NCI-H2196 treated with DMSO at 0.1 percent for 48 hours (cell line): Measurements from ENCODE around the gene TMEM106C.

Source experiments
- DNase-seq: peaks from one replicate; lab custom pipeline; 2025; ENCODE audit not compliant: unreplicated experiment; lab: John Stamatoyannopoulos, UW

The TMEM106C gene

DNA sequence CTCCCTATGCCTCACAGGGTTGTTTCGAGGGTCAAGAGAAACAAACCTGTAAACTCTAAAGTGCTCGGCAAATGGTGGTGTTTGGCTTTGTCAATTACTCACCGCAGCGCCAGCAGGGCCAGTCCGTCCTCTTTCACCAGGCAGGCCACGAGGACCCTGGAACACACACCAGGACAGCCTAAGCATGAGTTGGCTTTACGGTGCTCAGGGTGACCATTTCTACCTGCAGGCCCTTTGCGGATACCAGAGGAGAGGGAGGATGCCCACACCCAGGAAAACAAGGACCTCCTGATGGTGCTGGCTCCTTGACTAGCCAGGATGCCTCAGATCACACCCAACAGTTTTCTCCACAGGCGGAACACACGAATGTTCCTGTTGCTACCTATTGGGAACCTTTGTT is 29.4 kb downstream of the TMEM106C start:
- no peak for DNase-seq

DNA sequence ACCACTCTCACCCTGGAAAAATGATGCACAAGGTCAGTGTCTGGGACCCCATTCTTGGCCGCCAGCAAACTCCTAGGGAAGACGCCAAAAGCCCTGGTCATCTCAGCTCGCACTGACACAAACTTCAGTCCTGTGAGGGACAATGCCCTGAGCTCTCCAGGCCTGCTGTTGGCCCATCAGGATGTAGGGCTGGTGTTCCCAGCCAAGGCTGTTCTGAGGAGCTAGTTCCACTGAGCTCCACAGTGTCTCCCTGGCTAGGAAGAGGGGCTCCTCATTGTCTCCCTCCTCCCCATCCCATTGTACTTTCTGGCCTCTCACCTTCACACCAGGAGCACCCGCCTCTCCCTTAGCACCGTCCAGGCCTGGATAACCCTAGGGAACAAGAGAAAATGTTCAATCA is 30.1 kb downstream of the TMEM106C start:
- DNase-seq = no peak

DNA sequence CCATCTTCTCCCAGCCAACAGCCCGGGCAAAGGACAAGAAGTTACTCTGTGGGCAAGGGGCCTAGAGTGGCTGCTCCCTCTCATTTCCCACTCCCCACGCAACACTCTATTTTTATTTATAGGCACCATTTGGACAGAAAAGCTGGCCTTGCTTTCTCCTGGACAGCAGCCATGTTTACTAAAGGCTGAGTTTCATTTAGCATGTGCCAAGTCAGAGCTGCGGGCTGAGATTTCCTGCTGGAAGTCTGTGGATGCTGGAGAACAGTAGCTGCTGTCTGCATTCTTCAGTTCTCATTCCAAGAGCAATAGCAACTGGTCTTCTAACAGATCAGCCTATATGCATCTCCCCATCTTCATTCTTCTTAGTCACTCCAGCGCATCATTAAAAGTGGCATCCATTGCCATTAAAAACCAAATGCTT is 32.6 kb downstream of the TMEM106C start:
- no peak for DNase-seq

DNA sequence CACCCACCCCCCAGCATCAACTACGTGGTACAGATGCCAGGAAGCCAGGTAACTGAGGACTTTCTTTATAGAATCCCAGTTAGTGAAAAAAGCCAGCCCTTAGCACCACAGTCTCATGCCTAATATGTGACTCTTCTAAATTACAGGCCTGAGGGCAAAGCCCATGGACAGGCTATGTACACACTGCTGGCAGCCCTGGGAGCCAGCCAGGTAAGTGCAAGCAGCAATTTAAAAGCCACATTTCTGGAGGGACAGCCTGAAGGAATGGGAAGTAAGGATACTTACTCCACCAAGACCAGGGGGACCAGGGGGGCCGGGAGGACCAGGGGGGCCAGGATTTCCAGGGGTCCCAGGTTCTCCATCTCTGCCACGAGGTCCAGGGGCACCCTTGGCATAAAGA is 33.9 kb downstream of the TMEM106C start:
- DNase-seq = no peak

DNA sequence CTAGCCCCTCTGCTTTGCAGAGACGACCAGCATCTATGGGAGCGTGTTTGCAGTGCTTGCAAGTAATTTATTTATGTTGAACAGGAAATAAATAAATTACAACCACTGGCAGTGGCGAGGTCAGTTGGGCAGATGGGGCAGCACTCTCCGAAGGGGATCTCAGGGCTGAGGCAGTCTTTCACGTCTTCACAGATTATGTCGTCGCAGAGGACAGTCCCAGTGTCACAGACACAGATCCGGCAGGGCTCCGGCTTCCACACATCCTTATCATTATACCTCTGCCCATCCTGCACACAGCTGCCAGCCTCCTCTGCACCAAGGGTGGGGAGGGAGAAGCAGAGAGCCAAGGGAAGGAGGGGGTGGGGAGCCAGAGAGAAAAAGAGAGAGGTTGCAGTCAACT is 36.4 kb downstream of the TMEM106C start:
- DNase-seq = no peak

DNA sequence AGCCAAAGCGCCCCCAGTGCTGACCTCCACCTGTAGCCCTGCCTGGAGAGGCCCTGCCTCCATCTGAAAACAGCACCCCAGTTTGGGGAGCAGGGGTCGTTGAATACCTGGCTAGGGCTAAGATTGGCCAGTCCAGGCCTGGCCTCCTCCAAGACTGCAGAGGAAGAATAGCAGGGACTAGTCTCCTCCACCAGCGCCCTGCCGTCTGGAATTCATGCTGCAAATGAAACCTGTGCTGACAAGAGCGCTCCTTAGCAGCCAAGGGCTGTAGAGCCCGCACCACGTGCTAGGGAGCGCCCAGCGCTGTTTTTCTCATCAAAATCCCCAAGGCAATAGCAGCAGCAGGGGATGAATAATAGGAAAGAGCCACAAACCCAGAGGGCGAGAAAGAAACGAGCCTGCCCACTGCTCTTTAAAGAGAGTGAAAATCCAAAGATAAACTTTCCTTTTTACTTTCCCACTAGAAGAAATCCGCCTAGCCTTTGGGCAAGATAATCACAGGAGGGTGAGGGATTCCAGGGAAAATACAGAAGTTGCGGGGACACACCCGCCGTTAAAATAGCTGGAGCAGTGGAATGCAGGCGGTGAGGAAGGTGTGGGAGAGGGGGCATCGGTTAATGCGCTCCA is 37.6 kb downstream of the TMEM106C start:
- no peak for DNase-seq

DNA sequence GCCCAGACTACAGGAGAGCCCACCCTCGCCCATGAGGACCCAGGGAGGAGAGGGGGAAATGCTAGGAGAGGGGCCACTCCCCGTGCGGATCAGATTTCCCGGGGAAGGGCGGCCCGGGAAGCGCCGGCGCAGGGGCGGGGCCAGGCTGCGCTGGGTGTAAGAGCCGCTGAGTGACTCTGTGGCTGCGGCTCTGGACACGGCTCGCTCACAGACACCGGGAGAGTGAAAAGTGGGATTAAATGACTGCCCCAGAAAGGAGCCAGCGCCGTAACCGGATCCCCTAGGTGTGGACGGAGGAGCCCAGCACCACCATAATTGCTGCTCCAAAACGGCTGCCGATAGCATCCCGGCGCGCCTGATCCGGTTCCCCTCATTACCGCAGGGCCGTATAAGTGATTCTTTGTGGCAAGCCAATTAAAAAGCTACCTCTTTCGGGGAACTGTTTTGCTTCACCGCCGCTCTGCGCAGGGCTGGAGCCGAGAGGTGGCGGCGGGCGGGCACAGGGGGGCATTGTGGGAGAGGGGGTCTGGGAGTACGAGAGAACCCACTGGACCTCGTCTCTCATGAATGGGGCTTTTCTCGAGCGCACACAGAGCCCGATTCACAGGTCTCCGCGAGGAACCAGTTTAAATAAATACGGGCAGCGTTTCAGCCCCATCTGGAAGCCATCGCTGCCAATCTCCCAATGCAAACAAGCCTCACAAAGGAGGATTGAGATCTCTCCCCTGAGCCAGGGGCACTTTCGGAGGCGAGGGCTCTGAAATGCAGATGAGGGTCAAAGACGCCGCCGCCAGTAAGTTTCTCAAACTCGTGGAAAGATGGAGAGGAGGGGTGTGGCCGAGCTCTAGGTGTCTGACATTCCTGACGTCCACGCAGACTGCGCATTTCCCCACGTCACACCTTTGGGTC is 38.4 kb downstream of the TMEM106C start:
- DNase-seq = no peak

DNA sequence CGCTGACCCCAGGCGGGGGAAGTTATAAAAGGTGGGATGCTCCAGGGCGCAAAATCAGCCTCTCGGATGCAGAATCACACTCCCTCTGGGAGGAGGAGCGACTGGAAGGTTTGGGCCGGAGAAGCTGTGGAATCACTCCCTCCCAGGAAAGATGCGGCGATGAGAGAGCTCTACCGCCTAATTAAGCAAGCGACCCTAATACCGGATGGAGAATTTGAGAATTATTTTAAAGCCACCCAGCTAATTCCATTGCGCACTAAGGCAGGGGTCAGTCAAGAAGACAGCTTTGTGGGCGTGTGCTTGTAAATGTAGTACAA is 39.0 kb downstream of the TMEM106C start:
- no peak for DNase-seq

DNA sequence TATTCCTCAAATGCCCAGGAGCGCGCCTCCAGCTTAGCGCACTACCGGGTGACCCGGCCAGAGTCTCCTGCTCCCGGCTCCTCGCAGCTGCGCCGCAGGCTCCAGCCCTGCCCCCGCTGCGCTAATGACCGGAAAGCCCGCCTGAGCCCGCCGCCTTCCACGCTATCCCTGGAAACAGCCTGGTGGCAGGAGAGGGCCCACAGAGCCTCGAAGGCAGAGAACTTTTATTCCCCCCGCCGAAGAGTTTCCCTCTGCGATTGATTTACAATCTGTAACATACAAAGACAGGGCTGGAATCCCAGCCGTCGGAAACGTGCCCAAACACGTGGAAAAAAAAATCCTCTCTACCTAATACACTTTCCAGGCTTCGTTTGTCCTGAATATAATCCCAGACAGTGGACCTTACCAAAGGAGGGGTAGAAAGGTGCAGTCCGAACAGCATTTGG is 39.4 kb downstream of the TMEM106C start:
- DNase-seq = no peak

DNA sequence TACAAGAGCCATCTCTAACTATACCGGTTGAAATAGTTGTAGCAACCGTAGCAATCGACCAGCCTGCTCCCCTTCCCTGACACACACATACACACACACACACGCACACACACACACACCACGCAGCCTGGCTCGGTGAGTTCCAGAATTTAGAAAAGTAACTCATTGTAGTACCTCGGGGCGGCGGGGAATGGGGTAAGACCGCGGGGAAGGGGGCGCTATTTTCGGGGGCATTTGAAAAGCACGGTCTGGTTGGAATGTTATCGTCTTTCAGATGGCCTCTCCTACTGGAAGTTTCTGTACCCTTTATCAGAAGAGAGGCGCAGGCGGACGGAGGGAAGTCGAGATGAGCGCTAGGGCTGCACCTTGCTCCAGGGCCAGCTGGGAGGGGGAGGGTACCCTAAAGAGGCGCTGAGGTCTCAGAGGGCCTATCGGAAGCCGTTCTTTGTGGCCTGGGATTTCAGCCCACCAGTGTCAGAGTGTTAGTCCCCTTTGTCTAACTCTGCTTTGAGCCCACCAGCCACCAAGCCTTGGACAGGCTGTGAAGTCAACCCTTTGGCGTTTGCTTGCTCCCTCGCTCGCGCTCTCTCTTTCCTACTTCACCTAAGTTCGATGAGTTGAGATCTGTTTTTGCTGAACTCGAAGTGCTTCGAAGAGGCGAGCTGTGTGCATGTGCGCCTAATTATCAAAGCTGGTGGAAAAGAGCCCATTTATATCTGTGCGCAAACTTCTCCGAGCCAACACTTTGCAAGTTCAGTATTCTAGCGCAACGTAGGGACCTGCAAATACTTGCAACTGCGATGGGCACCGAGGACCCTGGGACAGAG is 40.0 kb downstream of the TMEM106C start:
- DNase-seq = no peak

DNA sequence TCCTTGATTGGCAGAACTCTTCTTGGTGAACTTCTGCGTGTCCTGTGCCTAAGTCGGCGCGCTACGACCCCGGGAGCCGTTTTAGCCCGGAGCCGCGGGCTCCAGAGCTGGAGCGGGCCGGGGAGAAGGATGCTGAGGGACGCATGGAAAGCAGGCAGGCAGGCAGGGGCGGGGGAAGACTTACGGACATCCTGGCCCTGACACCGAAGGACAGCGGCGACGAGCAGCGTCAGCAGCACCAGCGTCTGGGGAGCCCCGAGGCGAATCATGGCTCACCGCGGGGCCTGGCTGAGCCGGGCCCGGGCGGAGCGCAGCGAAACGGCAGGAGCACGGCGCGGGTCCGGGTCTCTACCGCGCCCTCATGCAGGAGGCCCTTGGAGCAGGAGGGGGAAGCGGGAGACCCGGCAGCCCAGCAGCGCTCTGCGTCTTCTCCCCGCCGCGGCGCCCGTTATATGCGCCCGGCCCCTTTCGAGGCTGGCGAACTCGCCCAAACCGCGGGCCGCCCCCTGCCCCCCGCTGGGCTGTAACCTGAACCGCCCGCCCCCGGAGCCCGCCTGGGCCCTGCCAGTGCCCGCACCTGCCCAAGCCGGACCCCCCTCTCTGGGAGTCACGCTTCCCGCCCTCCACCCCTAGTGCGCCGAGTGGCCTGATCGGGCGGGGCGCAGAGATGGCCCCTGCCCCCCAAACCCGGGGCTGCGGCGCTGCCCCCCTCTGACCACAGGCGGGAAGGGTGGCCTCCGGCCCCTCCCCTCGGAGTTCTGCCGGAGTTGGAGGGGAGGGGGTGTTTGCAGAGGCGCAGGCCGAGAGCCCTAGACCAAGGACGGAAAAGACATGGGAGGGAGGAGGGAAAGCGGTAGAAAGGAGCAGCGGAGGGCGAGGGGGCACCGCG is 40.9 kb downstream of the TMEM106C start, which contains the start of gene COL2A1:
COL2A1 (minus strand) TSS at position 424 of the 889 bp plus-strand sequence; CDS start at position 269, 155 bp downstream.
- no peak for DNase-seq

DNA sequence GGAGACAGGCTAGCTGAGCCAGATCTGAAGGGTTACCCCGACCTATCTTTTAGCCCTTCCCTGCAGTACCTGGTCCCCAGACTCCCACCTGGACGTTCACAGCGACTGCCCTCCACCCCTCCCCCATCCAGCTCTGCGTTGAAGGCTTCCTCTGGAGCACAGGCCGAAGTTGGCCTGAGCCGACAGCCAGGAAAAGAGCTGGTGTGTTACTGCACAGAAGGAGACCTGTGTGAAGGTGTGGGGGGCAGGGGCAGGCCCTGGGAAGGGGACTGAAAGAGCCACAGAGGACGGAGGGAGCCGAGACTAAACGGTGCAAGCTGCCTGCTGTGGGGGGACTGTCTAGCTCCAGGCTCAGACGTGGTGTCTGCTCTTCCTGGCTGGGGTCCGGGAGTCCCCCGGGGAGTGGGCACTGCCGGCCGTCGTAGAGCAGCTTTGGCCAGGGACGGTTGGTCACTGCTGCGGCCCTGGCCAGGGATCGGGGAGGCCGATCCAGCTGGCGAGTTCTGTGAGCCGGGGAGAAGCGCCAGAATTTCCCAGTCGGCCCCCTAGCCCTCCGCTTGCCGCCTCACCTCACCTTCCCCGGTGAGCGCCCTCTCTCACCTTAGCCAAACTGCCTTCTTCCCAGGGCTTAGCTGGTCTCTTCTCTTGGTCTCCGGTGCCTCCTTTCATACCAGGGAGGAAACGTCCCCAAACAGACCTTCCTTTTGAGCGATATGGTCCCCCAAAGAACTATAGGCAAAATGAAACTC is 41.8 kb downstream of the TMEM106C start:
- DNase-seq = no peak

DNA sequence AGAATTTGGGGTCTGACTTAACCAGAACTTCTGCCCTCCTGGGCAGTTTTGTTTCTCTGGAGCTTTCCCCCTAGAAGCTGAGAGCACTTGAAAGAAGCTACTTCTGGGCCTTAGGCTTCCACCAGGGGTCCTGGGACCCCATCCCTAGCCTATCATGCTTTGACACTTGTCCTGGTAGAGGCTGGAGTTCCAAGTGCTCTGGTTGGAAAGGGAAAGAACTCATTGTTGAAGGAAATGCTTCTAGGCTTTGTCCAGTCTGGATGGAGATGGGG is 42.3 kb downstream of the TMEM106C start:
- no peak for DNase-seq

DNA sequence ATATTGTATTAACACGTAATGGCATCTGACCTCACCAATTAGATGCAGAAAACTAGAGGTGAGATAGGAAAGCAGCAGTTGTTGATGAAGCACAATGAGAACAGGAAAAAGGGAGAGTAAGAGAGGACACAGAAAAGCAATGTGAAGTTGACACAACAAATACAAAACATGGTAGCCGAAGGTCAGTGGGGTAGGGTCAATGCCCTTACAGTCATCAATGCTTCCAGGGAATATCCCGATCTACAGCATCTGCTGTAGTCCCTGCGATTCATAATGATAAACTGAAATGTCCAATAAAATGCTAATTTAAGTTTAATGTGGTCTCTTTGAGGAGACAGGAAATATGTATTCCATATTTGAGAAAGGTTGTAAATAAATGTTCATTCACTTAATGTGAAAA is 43.8 kb downstream of the TMEM106C start:
- no peak for DNase-seq

DNA sequence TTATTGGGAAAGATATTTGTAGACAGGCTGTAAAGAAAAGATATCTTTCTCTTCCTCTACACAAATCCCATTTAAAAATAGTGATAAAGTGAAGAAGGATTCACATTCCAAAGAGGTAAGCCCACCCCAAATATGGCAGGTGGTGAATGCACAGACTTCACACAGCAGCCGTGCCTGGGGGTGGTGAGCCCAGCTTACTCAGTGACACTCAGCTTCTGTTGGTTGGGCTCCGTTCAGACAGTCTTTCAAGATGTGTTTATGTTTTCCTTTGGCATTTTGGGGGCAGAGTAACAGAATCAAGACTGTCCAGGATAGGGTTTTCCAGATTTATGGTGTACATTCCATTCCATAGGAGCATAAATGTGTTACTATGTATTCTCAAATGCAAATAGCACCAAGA is 45.0 kb downstream of the TMEM106C start:
- DNase-seq = no peak

DNA sequence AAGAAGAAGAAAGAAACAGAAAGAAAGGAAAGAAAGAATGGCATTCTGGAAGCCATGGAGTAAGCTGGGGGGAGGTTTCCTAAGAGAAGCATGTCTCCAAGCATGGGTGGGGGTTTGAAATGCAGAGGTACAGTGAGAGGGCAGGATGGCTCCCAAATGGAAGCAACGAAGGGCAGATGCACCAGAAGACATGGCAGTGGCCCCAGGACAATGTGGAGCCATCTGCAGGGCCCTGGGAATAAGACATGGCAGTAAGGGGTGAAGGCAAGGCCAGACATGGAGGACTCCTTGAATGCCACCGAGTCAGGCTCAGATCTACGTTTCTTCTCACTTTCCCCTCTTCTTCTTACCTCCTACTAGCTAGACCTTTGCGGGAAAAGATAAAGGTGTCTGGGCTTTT is 45.6 kb downstream of the TMEM106C start:
- DNase-seq = no peak

DNA sequence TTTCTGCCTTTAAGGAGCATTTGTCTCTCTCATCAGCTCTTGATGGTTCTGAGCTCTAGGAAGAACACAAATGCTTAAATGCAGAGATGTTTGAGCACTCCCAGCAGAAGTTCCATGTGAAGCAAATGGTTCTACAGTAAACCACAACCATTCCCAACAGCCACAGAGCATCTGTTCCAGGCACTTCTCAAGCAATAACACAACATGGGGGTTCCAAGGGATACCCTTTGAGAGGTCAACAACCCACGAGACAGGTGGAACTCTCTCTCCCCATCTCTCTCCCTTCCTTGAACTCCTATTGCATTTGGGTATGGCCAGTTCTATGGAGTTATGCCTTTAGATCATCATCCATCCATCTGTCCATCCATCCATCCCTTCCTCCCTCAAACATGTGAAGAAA is 46.1 kb downstream of the TMEM106C start:
- DNase-seq = no peak

DNA sequence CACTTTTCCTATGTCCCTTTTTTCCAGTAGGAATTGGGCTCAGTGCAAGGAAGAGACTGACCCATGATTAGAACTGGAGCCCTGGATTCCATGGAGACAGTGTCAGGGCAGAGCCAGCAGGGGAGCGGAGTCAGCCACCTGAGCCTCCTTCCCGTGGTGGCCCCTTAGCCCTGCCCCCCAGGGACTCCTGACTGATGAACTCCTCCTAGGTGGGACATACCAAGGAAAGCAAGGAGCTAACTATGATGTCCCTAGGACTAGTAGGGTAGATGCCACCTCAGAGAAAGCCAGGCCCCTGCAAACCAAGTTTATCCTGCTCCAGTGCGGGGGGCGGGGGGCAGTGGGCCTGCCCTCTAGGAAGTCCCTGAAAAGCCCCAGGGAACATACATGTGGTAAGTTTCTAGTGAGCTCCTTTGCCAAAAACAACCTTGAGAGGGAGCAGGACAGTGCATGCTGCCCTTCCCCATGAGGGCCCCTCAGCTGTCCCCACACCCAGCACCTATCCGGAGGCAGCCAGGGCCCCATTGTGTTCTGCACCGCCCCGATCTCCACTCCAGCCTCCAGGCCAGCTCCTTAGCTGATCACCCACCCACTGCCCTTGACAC is 47.1 kb downstream of the TMEM106C start:
- DNase-seq = no peak

DNA sequence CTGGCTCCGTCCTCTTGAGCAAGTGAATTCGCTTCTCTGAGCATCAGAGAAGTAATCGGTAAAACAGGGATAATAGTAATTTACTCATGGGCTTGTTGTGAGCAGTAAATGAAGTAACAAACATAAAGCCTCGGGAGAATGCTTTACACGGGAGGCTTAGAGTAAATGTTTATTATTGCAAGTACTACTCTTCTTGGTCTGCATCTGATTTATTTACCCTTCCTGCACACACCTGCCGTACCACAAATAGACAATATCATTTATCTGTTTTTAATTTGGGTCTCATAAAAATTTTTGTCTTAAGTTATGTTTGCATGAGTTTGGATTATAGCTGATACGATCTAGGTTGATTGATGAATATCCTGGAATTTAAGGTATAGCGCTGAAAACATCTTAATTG is 48.7 kb downstream of the TMEM106C start:
- no peak for DNase-seq

DNA sequence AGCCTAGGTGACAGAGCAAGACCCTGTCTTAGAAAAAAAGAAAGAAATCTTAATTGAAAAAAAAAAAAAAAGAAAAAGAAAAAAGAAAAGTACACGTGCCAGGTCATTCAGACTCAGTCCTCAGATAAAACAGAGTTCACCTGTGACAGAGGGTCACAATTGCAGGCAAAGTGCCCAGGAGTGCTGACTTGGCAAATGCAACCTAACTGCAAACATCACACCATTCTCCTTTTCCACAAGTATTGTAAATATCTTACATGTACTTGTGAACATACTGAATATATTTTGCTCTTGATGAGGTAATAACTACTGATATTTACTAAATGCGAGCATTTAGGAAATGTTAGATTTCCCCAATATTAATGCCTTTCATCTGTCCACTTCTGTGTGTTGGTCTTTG is 49.9 kb downstream of the TMEM106C start:
- no peak for DNase-seq
